ENCODE results near the gene SYNDIG1. TPM values are rescaled to one million over a fixed set of nuclear protein-coding genes. Genes with fewer than 3 reads are reported as not detected.

The SYNDIG1 gene
- total and polyA plus RNA-seq, 2 donors (not counting 1 experiment from before 2014, with no cell fraction given) = not detected

DNA sequence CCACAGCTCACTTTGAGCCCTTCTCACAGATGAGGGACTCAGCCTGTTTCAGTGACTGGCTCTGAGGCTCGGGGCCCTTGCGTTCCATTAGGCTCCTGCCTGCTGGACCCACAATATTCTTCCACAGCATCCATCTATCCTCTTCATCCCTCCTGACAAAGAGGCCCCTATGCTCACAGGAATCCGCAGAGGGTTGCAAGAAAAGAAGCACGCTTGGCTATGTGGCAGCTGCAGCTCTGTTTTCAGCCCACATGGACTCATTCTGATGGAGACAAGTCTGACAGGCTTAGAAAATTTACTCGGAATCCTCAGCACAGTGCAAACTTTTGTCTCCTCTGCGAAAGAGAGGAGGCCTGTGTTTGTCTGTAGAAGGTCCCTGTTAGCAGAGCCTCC is 207.5 kb downstream of the SYNDIG1 start:
- CTCF ChIA-PET = no interaction called here

DNA sequence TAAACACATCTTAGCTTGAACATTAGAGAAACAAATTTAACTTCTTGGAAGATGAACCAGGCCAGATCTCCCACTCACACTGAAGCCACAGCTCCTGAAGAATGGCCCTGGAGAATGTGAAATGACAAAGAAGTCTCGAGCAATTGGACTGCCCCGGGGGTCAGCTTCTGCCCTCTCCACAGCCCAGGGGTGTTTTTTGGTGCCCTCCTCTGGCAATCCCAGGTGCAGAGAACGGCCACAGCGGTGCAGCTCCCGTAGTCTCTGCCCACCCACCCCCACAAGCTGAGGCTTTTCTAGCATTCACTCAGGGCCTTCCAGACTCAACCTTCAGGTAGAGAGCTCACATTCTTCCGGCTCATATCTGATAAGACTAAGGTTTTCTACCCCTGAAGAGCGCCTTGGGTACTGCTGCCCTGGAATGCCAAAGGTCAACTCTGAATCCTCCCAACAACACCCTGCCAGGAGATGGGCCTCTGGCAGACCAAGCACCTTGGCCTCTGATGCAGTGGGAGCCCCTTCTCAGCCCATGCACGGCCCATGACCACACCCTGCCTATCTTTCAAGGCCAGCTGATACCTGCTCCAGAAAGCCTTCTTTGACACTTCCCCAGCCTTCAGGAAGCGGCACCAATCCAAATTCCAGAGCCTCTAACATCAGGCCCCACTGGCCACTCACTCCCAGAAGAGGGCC is 208.3 kb downstream of the SYNDIG1 start:
- H3K27ac Mint-ChIP-seq = no peak overlapping the region
- no peaks in the 10 kb centered on the region for H3K79me2 ChIP-seq (ENCODE audit: control insufficient read depth, insufficient read depth, low read length)

More for the DNA sequence above, 207.5 kb downstream of the SYNDIG1 start:
- Histone ChIP-seq H3K4me3 (ENCODE audit: control extremely low read depth in 1 of 5, extremely low read depth in 1 of 5, insufficient read depth in 1 of 5, low read depth in 2 of 5, low read length in 4 of 5) (no peak overlapping the region), H3K4me1 (ENCODE audit: control insufficient read depth in 2 of 2, insufficient read depth in 2 of 2, low read length in 2 of 2) (no peaks in the 10 kb centered on the region), H3K9me3 (ENCODE audit: control extremely low read depth in 1 of 3, control insufficient read depth in 2 of 3, insufficient read depth in 1 of 3, low read length in 2 of 3) (no peaks in the 10 kb centered on the region), H3K27me3 (replicated peaks in 1 of 4; ENCODE audit: control extremely low read depth in 1 of 4, control insufficient read depth in 3 of 4, insufficient read depth in 4 of 4, low read length in 3 of 4) (no peaks in the 10 kb centered on the region), H3K9ac (ENCODE audit: low read length) (no peak overlapping the region), H3K27ac (ENCODE audit: low read length in 2 of 2) (no peak overlapping the region), H3K4me2 (replicated peaks; ENCODE audit: low read depth, low read length, poor library complexity, severe bottlenecking) (no peak overlapping the region), H3K36me3 (replicated peaks in 1 of 2; ENCODE audit: control extremely low read depth in 1 of 2, control insufficient read depth in 1 of 2, extremely low read depth in 1 of 2, insufficient read depth in 2 of 2, low read length in 1 of 2) (no peaks in the 10 kb centered on the region), H3K79me2 (ENCODE audit: control insufficient read depth, insufficient read depth, low read length) (no peaks in the 10 kb centered on the region), H4K20me1 (ENCODE audit: control insufficient read depth, insufficient read depth, low read length, poor library complexity, severe bottlenecking) (no peaks in the 10 kb centered on the region), H2AFZ (ENCODE audit: insufficient read depth, low read depth, low read length, poor library complexity, severe bottlenecking) (no peak overlapping the region)
- DNase-seq (no peak), ATAC-seq (ENCODE audit: low read depth) (no peak)
- WGBS (ENCODE audit: insufficient coverage) = 98% methylated on average over 5 of the region's 6 CpGs
- Mint-ChIP-seq H3K4me3 (no peak overlapping the region), H3K27ac (no peak overlapping the region), H3K9me3 (ENCODE audit: insufficient read depth) (no peaks in the 10 kb centered on the region), H3K27me3 (no peaks in the 10 kb centered on the region), H3K4me1 (peaks cover 1% of the 10 kb centered on the region)
- intact Hi-C loops (cut with micrococcal nuclease) = no loop called here
- POLR2A ChIA-PET = no interaction called here
- TF ChIP-seq EZH2 (IDR thresholded peaks at IDR 0.05; ENCODE audit: borderline replicate concordance, insufficient read depth, low read depth, low read length, poor library complexity, severe bottlenecking) = no peak
- TF ChIP-seq, protein P1, sequence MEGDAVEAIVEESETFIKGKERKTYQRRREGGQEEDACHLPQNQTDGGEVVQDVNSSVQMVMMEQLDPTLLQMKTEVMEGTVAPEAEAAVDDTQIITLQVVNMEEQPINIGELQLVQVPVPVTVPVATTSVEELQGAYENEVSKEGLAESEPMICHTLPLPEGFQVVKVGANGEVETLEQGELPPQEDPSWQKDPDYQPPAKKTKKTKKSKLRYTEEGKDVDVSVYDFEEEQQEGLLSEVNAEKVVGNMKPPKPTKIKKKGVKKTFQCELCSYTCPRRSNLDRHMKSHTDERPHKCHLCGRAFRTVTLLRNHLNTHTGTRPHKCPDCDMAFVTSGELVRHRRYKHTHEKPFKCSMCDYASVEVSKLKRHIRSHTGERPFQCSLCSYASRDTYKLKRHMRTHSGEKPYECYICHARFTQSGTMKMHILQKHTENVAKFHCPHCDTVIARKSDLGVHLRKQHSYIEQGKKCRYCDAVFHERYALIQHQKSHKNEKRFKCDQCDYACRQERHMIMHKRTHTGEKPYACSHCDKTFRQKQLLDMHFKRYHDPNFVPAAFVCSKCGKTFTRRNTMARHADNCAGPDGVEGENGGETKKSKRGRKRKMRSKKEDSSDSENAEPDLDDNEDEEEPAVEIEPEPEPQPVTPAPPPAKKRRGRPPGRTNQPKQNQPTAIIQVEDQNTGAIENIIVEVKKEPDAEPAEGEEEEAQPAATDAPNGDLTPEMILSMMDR (IDR thresholded peaks at IDR 0.05) = no peak

More for the DNA sequence above, 208.3 kb downstream of the SYNDIG1 start:
- no peak overlapping the region for H3K4me3 ChIP-seq (ENCODE audit: control extremely low read depth in 1 of 5, extremely low read depth in 1 of 5, insufficient read depth in 1 of 5, low read depth in 2 of 5, low read length in 4 of 5)
- Mint-ChIP-seq H3K4me3 (no peak overlapping the region), H3K4me1 (peaks cover 1% of the 10 kb centered on the region), H3K27me3 (no peaks in the 10 kb centered on the region), H3K9me3 (ENCODE audit: insufficient read depth) (no peaks in the 10 kb centered on the region)
- H3K27ac ChIP-seq (ENCODE audit: low read length in 2 of 2) = no peak overlapping the region
- ChIA-PET CTCF (no interaction called here), POLR2A (no interaction called here)
- no peaks in the 10 kb centered on the region for H3K36me3 ChIP-seq (replicated peaks in 1 of 2; ENCODE audit: control extremely low read depth in 1 of 2, control insufficient read depth in 1 of 2, extremely low read depth in 1 of 2, insufficient read depth in 2 of 2, low read length in 1 of 2)
- H3K4me2 ChIP-seq (replicated peaks; ENCODE audit: low read depth, low read length, poor library complexity, severe bottlenecking) = no peak overlapping the region
- no peaks in the 10 kb centered on the region for H4K20me1 ChIP-seq (ENCODE audit: control insufficient read depth, insufficient read depth, low read length, poor library complexity, severe bottlenecking)
- H2AFZ ChIP-seq (ENCODE audit: insufficient read depth, low read depth, low read length, poor library complexity, severe bottlenecking) = no peak overlapping the region
- no peak for ATAC-seq (ENCODE audit: low read depth)
- no peak overlapping the region for H3K9ac ChIP-seq (ENCODE audit: low read length)
- intact Hi-C loops (cut with micrococcal nuclease) = no loop called here
- no peaks in the 10 kb centered on the region for H3K9me3 ChIP-seq (ENCODE audit: control extremely low read depth in 1 of 3, control insufficient read depth in 2 of 3, insufficient read depth in 1 of 3, low read length in 2 of 3)
- DNase-seq = no peak
- H3K4me1 ChIP-seq (ENCODE audit: control insufficient read depth in 2 of 2, insufficient read depth in 2 of 2, low read length in 2 of 2) = no peaks in the 10 kb centered on the region
- TF ChIP-seq, protein P1 (IDR thresholded peaks at IDR 0.05) = no peak
- TF ChIP-seq EZH2 (IDR thresholded peaks at IDR 0.05; ENCODE audit: borderline replicate concordance, insufficient read depth, low read depth, low read length, poor library complexity, severe bottlenecking) = no peak
- WGBS (ENCODE audit: insufficient coverage) = 88% methylated on average over 9 of the region's 9 CpGs
- no peaks in the 10 kb centered on the region for H3K27me3 ChIP-seq (replicated peaks in 1 of 4; ENCODE audit: control extremely low read depth in 1 of 4, control insufficient read depth in 3 of 4, insufficient read depth in 4 of 4, low read length in 3 of 4)
